Breast epithelium (tissue), 3 donors: ENCODE results near the gene PCDHGA10.
"Not testable (repeated sequence)": the region's sequence is repeated elsewhere in the genome, so short reads cannot be mapped to it uniquely, and the experiment has no call there.

Experiments used
- CTCF ChIP-seq, 3 donors: fragments of 450-650 bp; IDR thresholded peaks; one replicate each; pipeline ENCODE4 v1.5.1; 2016 to 2017; ENCODE audit warnings: antibody characterized with exemption in 3 of 3, mild to moderate bottlenecking in 3 of 3, moderate library complexity in 3 of 3
- POLR2A ChIP-seq: fragments of 450-650 bp; IDR thresholded peaks from one replicate; pipeline ENCODE4 v1.6.1; 2016; ENCODE audit warnings: antibody characterized with exemption, mild to moderate bottlenecking, moderate library complexity
- POLR2AphosphoS5 ChIP-seq, 3 donors: sonication (generic); formaldehyde crosslinking; IDR thresholded peaks; one replicate each; pipeline ENCODE4 v1.6.1; 2017; ENCODE audit warnings: antibody characterized with exemption in 3 of 3

- not testable (repeated sequence) for TF ChIP-seq CTCF (IDR thresholded peaks at IDR 0.05); POLR2AphosphoS5 (IDR thresholded peaks at IDR 0.05); POLR2A
Measured at GRCh38 chr5:141375444-141376155, 37.2 kb upstream of the PCDHGA10 start.
